Epithelial cell of prostate (primary cell): ENCODE data around the gene IFNAR2.
"Not testable (repeated sequence)": the region's sequence is repeated elsewhere in the genome, so short reads cannot be mapped to it uniquely, and the experiment has no call there.

Experiments
- DNase-seq: peaks from one replicate; pipeline ENCODE4 v3.0.0-alpha.2; 2011; ENCODE audit warnings: low read depth, low spot score
- H3K27ac ChIP-seq: fragments of 450-650 bp; 2 replicates; pipeline ENCODE4 v1.5.1; 2017; ENCODE audit warnings: mild to moderate bottlenecking

The IFNAR2 gene

DNA sequence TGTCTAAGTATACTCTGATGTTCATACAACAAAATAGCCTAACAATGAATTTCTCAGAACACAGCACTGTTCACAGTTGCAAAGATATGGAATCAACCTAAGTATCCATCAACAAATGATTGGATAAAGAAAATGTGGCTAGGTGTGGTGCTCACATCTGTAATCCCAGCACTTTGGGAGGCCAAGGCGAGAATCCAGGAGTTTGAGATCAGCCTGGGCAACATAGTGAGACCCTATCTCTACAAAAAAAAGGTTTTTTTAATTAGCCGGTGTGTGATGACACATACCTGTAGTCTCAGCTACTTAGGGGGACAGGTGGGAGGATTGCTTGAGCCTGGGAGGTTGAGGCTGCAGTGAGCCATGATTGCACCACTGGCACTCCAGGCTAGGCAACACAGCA, 10.7 kb downstream of the IFNAR2 start:
- H3K27ac ChIP-seq = no peak overlapping the region
- DNase-seq = no peak

- DNase-seq = no peak
Observed at GRCh38 chr21:33241846-33242245, 12.1 kb downstream of the IFNAR2 start.

GRCh38 chr21:33242846-33243245, 13.1 kb downstream of the IFNAR2 start:
- not testable (repeated sequence) for H3K27ac ChIP-seq, DNase-seq

More at GRCh38 chr21:33241846-33242245, 12.1 kb downstream of the IFNAR2 start:
- no peak overlapping the region for H3K27ac ChIP-seq

GRCh38 chr21:33244082-33244778, 14.5 kb downstream of the IFNAR2 start:
- H3K27ac ChIP-seq = no peak overlapping the region
- DNase-seq = no peak

DNA sequence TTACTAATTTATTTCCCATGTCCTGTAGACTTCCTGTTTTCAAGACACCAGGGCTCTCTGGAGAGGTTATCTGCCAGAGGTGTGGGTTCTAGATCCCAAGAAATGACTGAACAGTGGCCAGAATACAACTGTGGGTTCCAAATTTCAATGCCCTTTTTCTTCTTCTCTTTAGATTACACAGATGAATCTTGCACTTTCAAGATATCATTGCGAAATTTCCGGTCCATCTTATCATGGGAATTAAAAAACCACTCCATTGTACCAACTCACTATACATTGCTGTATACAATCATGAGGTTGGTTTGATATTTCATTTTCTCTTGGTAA, 15.0 kb downstream of the IFNAR2 start:
- DNase-seq = no peak
- H3K27ac ChIP-seq = no peak overlapping the region

- DNase-seq = no peak
- H3K27ac ChIP-seq = no peak overlapping the region
Observed at GRCh38 chr21:33245289-33245918, 15.7 kb downstream of the IFNAR2 start.

- no peak for DNase-seq
- H3K27ac ChIP-seq = no peak overlapping the region
Observed at GRCh38 chr21:33246506-33246905, 16.8 kb downstream of the IFNAR2 start.

DNA sequence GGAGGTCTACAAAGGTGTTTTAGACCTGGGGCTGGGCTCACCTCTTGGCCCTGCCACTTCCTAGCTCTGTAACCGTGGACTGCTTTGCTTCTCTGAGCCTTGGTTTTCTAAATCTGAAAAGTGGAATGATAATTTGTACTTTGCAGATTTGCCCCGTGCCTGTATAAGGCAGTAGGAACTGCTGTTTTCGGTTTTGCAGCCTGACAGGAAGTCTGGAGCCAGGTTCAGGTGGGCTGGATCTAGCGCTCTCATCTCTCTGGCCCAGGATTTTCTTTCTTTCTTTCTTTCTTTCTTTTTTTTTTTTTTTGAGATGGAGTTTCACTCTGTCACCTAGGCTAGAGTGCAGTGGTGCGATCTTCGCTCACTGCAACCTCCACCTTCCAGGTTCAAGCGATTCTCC, 17.2 kb downstream of the IFNAR2 start:
- DNase-seq = no peak
- H3K27ac ChIP-seq = no peak overlapping the region

DNA sequence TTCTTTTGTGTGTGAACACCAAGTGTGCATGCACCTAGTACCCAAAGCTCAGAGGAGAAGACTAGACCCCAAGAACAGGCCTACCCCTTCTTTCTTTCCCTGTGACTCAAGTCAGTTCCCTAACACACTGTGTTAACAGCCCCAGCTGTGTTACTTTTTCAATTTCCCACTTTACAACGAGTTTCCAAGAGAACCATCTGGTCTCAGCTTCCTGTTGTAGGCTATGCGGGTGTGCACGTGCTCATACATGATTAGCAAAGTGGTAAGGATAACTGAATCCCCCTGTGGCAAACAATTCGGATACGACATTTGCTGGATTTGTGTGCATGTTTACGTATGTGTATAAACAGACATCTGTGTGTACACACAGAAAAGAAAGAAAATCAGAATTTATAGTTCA, 17.9 kb downstream of the IFNAR2 start:
- H3K27ac ChIP-seq = no peak overlapping the region
- no peak for DNase-seq

DNA sequence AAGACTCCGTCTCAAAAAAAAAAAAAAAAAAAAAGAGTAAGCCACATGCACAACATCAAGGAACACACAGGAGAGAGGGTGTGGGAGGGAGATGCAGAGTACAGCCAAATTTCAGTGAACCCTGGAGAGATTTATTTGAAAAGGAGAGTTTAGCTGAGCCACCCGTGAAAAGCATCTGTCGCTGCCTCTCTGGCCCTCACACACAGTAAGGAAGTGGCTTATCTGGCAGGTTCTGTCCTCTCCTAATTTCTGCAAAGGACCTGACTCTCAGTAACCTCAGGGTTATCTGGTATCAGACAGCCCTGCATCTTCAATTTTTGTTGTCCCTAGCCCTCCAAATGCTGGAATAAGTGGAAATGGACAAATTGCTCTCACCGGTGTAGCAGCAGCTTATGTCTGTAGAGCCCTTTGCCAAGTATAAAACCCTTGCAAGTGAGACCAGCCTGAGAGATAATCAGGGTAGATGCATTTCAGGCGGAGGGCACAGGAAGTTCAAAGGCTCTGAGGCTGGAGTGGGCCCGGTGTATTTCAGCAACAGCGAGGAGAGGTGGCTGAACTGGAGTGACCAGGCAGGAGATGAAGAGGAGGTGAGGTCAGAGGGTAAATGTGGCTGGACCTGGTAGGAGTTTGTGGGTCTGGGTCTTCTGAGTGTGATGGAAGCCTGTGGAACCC, 19.7 kb downstream of the IFNAR2 start:
- DNase-seq = no peak
- H3K27ac ChIP-seq = no peak overlapping the region

DNA sequence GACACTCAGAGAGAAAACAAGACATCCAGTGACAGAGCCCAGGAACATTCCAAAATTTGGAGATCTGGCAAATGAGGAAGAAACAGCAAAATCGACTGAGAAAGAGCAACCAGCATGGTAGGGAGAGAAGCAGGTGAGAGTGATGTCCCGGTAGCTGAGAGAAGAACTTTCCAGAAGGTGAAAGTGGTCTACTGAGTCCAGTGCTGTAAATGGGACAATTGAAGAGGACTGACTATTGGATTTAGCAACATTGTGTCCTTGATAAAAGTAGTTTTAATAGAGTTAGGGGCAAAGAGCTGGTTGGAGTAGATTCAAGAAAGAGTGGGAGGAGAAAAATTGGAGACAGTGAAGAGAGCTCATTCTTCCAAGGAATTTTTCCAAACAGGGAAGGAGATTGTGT, 21.4 kb downstream of the IFNAR2 start:
- DNase-seq = no peak
- no peak overlapping the region for H3K27ac ChIP-seq

DNA sequence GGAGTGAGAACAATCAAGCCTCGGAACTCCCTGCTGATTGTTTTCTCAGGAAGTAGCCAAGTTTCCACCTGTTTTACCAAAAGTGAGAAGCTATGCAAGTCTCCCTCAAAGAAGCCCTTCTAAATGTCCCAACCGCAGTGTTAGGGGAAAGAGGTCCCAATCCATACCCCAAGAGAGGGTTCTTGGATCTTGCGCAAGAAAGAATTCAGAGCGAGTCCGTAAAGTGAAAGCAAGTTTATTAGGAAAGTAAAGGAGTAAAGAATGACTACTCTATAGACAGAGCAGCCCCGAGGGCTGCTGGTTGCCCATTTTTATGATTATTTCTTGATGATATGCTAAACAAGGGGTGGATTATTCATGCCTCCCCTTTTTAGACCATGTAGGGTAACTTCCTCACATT, 23.6 kb downstream of the IFNAR2 start:
- not testable (repeated sequence) for H3K27ac ChIP-seq, DNase-seq

- H3K27ac ChIP-seq = no peak overlapping the region
- DNase-seq = no peak
Observed at GRCh38 chr21:33254766-33255165, 25.0 kb downstream of the IFNAR2 start.

DNA sequence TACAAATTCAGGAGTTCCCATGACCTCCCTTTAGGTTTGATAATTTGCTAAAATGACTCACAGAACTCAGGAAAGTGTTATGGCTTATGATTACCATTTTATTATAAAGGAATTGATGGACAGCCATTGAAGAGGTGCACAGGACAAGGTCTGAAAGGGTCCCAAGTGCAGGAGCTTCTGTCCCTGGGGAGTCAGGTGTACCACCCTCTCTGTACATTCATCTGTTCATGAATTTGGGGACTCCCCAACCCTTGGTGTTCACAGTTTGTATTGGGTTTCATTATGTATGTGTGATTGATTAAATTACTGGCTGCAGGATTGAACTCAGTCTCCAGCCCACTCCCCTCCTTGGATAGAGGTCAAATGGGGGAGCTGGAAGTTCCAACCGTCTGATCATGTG, 25.7 kb downstream of the IFNAR2 start:
- DNase-seq = no peak
- H3K27ac ChIP-seq = no peak overlapping the region

GRCh38 chr21:33256019-33256418, 26.3 kb downstream of the IFNAR2 start:
- no peak for DNase-seq
- H3K27ac ChIP-seq = no peak overlapping the region

- no peak for DNase-seq
- H3K27ac ChIP-seq = no peak overlapping the region
Observed at GRCh38 chr21:33257094-33257803, 27.5 kb downstream of the IFNAR2 start.

GRCh38 chr21:33258475-33258874, 28.7 kb downstream of the IFNAR2 start:
- DNase-seq = no peak
- no peak overlapping the region for H3K27ac ChIP-seq

DNA sequence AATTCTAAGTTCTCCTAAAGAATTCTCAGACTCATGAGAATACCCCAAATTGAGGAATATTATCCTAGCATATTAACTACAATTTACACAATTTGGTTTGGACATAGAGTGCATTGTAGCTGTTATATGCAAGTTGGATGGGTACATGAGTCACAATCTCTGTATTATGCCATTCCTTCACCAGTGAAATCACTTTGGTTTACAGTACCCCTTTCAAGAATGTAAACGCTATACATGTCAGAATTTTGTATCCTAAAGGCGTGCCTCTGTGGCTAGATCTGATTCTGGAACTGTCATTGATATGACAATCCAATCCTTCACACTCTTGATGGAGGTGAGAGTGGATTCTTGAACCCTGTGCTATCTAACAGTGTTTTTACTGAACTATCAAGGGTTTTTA, 29.7 kb downstream of the IFNAR2 start:
- DNase-seq = peak; percentile 16
- H3K27ac ChIP-seq = no peak overlapping the region

DNA sequence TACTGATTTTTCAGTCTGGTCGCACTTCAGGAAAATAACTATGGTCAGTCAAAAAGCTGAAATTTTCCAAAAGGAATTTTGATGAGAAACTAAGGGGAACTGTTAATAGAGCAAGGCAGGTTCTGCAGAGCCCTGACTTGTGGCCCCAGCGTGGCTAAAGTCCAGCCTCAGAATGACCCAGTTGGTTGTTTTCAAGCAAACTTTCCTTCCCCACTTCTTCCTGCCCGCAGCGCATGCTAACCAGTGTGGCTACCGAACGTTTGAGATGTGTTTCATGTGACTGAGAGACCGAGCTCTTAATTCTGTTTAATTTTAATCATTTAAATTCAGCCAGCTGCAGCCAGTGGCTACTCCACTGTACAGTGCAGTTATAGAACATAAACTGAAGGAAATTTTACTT, 30.3 kb downstream of the IFNAR2 start:
- H3K27ac ChIP-seq = no peak overlapping the region
- no peak for DNase-seq

DNA sequence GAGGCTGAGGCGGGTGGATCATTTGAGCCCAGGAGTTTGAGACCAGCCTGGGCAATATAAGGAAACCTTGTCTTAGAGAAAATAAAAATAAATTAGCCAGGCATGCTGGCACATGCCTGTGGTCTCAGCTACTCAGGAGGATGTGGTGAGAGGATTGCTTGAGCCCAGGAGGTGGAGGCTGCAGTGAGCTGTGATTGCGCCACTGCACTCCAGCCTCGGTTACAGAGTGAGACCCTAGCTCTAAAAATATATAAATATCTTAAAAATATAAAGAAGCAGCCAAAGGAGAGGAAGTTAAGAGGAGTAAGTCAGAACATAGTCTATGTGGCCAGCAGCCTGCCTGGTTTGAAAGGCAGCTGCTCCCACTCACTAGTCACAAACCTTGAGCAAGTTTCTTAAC, 31.9 kb downstream of the IFNAR2 start:
- H3K27ac ChIP-seq = peak overlapping the region; percentile 29
- no peak for DNase-seq

- no peak for DNase-seq
- H3K27ac ChIP-seq = no peak overlapping the region
Observed at GRCh38 chr21:33262921-33263320, 33.2 kb downstream of the IFNAR2 start.
